ENCODE results near the gene EPS8L2.

EPS8L2 gene

DNA sequence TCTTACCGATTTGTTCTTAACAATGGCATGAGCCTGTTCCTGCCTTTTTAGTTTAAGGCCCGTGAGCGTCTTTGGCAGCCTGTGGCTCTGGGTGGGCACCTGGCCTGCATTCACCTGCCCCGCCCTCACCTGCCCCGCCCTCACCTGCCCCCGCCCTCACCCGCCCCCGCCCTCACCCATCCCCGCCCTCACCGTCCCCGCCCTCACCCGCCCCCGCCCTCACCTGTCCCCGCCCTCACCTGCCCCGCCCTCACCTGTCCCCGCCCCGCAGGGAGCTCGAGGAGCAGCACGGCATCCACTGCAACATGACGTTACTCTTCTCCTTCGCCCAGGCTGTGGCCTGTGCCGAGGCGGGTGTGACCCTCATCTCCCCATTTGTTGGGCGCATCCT is 57.0 kb downstream of the EPS8L2 start:
- DNase-seq (ENCODE audit: low read depth) = no peak

DNA sequence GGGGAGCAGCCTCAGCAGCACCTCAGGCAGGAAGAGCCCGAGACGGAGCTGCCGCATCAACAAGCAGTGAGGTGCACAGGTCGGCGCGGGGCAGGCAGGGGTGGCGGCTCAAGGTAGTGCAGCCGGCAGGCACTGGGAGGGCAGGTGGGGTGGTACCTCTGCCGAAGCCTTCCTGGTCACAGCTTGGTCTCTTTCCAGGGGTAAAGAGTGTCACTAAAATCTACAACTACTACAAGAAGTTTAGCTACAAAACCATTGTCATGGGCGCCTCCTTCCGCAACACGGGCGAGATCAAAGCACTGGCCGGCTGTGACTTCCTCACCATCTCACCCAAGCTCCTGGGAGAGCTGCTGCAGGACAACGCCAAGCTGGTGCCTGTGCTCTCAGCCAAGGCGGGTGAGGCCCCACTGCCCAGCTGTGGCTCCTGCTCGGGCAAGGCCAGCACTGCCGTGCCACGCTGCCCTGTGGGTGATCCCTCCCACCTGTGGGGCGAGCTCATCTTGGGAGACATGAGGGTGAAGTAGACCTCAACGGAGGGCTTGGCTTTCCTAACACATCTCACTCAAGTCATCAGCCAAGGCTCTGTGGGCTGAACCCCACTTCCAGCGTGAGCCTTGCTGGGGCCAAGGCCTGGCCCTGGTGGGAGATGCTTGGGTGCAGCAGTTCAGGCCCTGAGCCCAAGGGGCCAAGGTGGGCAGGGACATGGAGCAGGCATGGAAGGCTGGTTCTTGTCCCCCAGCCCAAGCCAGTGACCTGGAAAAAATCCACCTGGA is 57.7 kb downstream of the EPS8L2 start:
- DNase-seq (ENCODE audit: low read depth) = no peak

DNA sequence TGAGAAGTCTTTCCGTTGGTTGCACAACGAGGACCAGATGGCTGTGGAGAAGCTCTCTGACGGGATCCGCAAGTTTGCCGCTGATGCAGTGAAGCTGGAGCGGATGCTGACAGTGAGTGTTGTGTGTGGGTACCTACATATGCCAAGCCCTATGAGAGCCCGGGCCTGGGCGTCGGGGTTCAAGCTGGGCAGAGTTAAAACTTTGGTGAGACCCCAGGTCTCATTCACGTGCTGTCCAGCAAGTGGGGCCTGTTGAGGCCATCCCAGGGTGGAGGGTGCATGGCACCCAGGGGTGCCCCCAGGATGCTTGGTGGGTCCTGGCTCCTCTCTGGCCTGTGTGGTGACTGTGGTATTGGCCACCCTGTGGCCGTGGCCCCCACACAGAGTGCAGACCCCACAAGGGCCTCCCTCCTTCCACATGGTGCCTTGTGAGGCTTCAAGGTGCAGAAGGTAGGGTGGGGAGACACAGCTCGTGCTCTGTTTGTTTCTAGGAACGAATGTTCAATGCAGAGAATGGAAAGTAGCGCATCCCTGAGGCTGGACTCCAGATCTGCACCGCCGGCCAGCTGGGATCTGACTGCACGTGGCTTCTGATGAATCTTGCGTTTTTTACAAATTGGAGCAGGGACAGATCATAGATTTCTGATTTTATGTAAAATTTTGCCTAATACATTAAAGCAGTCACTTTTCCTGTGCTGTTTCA is 58.4 kb downstream of the EPS8L2 start:
- no peak for DNase-seq (ENCODE audit: low read depth)

DNA sequence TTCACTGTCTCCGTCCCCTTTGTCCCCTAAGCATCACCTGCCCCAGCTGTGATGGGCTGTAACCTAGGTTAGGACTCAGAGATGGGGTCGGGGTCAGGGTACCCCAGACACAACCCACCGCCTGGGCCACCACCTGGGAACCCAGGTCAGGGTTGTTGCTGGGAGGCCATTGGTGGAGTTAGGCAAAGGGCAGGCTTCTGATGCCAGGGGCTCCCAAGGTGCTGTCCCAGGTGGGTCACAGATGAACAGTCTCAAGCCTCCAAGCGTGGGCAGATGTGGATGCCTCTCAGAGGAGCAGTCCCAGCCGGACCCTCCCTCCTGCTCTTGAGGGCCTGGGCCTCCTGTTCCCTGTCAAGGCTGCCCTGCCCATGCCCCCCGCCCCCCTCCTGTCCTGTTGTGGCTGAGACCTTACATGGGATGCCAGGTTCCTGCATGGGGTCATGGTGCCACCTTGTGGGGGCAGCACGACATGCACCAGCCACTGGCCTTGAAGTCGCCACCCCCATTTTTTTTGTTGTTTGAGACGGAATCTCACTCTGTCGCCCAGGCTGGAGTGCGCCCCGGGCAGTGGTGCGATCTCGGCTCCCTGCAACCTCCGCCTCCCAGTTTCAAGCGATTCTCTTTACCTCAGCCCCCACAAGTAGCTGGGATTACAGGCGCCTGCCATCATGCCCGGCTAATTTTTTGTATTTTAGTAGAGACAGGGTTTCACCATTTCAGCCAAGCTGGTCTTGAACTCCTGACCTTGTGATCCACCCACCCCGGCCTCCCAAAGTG is 59.2 kb downstream of the EPS8L2 start:
- peak; percentile 47 for DNase-seq (ENCODE audit: low read depth)

DNA sequence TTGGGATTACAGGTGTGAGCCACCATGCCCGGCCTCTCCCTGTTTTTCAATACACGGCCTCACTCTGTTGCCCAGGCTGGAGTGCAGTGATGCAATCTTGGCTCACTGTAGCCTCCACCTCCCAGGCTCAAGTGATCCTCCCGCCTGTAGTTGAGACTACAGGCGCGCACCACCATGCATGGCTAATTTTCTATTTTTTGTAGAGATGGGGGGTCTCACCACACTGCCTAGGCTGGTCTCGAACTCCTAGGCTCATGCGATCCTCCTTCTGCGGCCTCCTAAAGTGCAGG is 59.7 kb downstream of the EPS8L2 start:
- no peak for DNase-seq (ENCODE audit: low read depth)

DNA sequence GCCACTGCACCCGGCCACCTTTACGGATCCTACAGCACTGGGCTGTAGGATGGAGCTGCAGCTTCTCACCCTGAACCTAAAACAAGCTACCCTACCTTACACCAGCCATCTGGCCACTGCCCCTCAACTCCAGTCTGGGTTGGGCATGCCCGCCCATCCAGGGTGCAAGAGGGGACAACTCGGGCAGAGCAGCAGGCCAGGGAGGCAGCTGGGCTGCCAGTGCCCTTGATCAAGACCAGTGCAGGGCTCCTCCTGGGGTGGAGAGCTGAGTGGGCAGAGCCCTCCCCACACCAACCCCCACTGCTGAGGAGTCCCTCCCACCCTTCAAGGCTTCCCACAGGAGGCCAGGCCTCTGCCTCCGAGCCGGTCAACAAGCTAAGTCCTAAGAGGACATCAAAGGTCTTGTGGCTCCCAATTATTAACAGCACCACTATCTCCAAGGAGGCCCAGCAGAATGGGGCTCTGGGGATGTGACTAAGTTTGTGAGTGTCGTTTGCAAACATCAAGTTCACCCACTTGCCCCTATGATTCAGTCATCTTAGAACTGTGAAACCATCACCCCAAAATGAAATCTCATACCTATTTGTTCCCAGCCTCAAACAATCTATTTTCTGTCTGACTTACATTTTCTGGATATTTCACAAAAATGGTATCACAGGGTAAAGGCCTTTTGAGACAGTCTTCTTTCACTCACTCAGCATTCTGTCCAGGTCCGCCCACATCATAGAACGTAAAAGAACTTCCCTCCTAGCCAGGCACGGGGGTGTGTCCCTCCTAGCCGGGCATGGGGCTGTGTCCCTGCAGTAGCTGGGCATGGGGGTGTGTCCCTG is 60.3 kb downstream of the EPS8L2 start:
- DNase-seq (ENCODE audit: low read depth) = no peak

DNA sequence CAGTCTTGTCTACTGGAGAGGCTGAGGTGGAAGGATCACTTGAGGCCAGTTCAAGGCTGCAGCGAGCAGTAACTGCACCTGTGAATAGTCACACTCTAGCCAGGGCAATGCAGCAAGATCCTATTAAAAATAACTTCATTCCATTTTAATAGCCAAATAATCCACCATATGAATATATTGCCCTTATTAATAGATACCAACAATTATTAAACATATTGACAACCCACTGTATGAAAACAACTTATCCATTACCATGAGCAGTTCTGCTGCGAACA is 60.8 kb downstream of the EPS8L2 start:
- no peak for DNase-seq (ENCODE audit: low read depth)

DNA sequence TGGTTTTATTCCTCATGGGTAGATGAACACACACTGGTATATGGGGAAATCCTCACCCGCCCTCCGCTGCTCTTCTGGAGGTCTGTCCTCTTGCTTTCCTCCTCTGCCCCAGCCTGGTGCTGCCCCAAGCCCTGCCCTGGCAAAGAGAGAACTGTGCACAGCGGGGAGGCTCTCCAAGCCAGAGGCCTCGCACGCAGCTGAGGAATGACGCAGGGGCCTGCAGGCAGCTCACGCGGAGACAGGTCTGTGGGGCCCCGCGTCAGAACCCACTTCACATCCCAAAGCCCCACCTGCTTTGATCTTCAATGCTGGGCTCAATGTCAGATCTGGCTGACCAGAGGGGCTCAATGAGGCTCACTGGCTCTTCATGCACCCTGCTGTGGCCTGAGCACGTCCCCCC is 61.2 kb downstream of the EPS8L2 start:
- no peak for DNase-seq (ENCODE audit: low read depth)

DNA sequence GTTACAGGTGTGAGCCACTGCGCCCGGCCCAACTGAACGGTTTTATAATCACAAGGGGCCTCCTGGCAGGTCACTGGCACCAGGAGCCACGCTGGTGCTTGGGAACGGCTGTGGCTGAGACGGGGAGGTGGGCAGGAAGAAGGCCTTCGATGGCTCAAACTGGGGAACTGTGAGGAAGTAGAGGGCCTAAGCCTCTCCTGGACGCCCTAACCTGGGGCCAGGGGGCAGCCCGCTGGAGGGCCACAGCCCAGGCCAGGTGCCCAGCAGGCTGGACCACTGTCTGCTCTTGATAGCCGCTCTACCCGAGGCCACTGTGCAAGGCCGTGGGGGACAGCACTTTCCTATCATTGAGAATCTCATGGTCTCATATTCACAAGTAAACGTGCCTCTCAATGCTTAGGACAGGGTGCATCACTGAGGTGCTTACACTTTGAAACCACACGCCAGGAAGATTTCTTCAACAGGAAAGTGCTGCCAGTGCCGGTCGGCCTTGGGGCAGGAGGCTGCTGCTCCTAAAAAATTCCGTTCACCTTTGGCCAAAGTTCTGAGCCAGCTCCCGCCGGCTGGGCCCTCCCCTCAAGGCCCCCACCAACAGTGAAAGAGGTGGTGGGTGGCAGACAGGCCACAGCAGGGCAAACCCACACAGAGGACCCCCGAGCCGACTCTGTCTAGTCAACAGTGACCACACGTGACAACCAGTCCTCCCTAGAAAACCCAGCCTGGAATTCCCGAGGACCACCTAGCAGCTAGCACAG is 64.0 kb downstream of the EPS8L2 start:
- no peak for DNase-seq (ENCODE audit: low read depth)

DNA sequence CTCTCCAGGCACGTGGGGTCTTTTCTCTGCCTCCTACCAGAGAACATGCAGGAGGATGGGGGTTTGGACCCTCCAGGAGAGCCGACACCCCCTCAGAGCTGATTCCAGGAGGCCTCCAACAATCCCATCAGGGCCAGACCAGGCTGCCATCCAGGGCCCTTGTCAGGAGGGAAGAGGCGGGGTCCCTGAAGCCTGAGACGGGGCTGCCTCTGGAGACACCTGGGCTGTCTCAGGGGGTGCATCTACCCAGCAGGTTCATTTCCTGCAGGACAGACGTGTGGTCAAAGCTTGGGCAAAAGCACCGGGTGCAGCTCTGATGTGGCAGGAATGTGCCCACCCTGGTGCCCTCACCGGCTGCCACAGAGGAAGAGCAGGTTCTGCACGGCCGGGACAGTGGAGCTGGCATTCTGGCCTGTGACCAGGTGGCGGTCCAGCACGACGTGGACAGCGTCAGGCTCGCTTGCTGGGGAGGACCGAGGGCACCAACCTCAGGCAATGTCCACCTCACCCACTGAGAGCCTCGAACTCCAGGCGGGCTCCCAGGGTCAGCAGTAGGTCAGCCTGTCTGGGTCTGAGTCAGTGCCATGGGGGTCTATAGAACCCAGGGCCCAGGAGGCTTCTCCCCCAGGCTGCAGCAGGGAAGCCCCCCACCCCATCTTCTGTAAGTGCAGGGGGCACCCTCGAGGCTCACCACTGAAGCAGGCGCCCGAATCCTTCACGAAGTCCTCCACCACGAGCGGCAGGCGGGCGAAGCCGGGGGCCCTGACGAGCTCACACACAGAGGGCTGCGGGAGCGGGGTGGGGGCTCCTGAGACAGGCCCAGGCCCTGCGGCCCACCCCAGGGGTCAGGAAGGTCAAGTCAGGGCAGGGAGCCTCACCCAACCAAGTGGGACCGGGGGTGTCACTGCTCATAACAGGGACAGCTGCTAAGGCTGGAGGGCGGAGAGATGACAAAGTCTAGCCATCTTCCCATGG is 64.9 kb downstream of the EPS8L2 start:
- no peak for DNase-seq (ENCODE audit: low read depth)

DNA sequence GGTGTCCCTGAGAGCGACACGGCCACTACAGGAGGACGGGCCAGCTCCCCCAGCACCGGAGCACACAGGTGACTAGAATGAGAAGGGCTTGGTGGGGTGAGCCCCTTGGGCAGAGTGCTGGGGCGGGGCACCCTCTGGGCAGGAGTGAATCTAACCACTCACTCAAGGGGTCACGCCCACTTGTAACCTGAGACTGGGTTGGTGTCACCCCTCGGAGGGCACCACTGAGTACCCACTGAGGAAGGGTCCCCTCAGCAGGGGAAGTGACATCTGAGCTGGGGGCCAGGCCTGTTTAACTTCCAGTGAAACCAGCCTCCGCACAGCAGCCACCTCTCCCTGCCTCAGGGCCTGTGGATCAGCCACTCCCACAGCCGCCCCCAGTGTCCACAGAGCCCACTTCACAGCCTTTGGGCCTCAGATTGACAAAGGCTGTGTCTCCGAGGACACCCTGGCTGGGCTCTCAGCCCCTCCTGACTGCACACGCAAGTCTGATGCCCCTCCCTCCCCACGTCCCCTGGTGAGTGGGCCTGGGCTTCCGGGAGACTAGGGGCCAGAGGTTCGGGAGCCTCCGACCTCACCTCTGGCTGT is 65.7 kb downstream of the EPS8L2 start:
- DNase-seq (ENCODE audit: low read depth) = no peak

DNA sequence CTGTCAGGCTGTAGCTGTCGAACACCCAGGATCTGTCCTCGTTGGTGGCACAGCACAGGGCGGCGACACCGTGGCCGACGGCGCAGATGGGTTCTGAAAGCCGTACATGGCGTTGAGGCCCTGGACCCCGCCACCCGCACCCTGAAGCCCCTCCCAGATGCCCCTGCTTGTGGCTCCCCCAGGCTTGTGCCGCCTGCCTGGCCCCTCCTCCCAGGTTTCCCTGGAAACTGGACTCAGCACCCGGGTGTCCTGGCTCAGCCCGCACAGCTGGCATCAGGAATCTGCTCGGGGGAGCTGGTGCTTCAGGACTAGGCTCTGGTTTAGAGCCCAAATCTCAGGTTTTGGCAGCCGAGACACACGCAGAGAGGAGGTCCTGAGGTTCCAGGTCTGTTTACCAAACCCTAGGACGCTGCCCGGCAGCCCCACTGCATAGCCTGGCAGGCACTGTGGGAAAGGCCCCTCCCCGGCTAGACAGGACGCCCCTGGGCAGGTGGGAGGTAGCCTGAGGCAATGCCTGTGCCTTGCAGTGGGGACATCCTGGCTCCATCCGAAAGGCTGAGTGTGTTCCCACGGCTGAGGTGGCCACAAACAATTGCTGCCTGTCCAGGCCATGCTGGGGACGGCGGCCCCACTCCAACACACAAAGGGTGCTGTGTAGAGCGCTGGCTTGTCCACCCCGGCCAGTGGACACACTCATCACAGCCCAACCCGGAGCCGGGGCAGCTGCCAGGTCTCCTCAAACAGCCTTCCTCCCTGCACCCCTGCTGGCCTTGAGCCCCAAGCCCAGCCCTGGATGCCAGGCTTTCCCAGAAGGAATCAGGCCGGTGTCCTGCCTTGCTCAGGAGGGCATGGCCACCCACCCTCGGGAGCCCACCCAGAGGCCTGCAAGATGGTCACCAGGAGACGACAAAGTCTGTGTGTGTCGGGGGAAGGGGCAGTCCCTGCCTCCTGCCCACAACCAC is 66.7 kb downstream of the EPS8L2 start:
- DNase-seq (ENCODE audit: low read depth) = no peak

DNA sequence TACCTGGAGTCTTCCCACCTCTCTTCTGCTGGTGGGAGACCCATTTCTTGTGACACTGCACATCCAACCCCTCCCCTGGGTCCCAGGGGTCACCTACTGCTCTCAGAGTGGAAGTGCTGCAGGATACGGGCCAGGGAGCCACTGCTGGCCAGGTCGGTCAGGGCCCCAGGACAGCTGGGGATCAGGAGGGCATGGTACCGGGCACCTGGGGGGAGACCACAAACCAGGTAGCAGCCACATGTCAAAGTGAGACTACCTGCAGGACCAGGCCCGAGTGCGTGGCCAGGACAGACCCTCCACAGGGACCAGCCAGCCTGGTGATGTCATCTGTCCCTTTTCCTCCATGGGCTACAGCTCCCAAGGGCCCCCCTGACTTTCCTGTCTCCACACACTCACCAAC is 67.4 kb downstream of the EPS8L2 start:
- no peak for DNase-seq (ENCODE audit: low read depth)

DNA sequence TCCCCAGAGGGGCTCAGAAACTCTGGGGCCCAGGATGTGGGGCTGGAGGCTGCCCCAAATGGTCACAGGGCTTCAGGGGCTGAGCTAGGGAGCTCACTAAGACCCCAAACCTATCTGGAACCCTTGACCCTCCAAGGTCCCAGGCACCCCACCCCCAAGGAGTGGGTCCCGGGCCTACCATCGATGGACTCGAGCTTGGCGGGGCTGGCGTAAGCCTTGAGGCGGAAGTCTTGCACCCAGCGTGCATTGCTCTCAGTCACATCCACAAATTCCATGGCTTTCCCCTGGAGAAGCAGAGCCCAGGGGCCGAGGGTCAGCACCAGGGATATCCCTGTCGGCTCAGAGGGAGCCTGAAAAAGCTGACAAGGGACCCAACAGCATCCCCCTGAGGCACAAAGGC is 67.8 kb downstream of the EPS8L2 start:
- no peak for DNase-seq (ENCODE audit: low read depth)

DNA sequence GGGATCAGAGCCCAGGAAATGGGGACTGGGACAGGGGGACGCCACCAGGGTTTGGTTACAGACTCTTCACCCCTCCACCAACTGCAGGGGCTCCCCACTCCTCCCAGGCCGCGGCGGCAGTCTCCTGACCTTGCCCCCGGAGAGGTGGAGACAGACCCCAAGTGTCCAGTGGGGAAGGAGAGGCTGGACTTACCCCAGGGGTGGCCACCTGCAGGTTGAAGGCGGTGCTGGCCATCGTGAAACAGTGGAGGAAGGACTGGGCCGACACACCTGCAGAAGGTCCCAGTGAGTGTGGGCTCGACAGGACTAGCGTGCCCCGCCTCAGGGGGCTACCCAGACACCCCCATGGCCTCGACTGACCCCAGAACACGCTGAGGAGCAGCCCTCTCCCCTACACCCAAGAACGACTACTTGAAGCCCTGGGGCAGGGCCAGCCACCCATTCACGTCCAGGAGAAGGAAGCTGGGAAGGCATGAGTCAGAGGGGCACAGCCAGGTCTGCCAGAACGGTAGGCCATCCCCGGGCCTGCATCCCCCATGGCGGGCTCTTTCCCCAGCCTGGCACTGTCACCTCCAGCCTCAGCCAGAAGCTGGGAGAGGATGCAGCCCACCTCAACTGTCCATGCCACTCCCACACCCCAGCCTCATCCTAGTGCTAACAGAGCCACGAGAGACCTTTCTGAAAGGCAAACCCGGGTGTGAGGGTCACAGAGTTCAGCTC is 69.0 kb downstream of the EPS8L2 start:
- no peak for DNase-seq (ENCODE audit: low read depth)

DNA sequence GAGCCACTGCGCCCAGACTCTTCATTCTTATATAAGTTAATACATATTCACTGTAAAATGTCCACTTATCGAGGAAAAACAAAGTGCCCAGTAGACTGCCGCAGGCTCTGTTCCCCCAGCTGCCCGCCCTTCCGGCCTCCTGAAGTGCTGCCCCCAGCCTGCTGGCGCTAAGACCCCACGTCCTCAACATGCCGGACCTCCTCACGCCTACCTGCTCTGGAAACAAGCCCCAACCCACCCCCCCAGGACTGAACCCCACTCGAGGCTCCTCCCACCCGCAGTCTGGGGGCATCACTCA is 70.2 kb downstream of the EPS8L2 start:
- no peak for DNase-seq (ENCODE audit: low read depth)

DNA sequence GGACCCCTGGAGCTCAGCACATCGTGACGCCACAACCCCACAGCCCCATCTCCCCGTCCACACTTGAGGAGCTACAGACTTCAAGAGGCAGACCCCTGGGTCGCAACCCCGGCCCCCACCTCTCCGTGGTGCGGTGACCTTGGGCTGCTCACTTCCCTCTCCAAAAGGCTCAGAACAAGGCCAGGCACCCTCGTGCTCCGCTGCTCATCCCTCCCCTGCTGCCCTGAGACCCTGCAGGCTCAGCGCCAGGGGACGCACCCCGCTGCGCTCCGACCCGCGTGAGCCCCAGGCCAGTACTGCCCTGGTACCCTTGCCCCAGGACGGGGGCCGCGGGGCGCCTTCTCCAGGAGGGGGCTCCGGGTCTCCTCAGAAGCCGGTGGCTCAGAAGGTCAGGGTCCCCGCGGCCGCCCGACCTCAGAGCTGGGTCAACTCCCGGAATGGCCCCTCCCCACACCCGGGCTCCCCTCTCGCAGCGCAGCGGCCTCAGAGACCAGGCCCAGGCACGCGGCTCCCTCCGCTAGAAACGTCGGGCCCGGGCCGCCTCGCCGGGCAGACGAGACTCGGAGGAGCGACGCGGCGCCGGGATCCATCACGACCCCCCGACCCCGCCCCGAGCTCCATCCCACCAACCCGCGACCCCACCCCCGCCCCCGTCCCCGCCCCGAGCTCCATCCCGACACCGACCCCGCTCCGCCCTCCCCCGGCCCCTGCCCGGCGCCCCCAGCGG is 70.7 kb downstream of the EPS8L2 start:
- no peak for DNase-seq (ENCODE audit: low read depth)
